Peyer's patch (tissue), 4 donors: ENCODE data around the gene ZNF433.

Experiments used
- POLR2A ChIP-seq, 2 donors: fragments of 450-650 bp; IDR thresholded peaks; one replicate each; pipeline ENCODE4 v1.5.1; 2017; ENCODE audit warnings: antibody characterized with exemption in 2 of 2, mild to moderate bottlenecking in 2 of 2, moderate library complexity in 2 of 2
- TF ChIP-seq, protein P1 (sequence below), 6 experiments: fragments of 450-650 bp in 4 of 6; fragments of 200-600 bp in 2 of 6; sonication (generic) in 1 of 6; IDR thresholded peaks; one replicate each; pipeline ENCODE4 v1.5.1; 2017 to 2019; ENCODE audit warnings: antibody characterized with exemption in 6 of 6, mild to moderate bottlenecking in 3 of 6, moderate library complexity in 1 of 6

DNA sequence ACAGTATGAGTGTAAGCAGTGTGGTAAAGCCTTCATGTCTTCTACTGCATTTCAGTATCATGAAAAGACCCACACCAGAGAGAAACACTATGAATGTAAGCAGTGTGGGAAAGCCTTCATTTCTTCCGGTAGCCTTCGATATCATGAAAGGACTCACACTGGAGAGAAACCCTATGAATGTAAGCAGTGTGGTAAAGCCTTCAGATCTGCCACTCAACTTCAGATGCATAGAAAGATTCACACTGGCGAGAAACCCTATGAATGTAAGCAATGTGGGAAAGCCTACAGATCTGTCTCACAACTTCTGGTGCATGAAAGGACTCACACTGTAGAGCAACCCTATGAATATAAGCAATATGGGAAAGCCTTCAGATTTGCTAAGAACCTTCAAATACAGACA is 41.9 kb upstream of the ZNF433 start:
- TF ChIP-seq, protein P1, sequence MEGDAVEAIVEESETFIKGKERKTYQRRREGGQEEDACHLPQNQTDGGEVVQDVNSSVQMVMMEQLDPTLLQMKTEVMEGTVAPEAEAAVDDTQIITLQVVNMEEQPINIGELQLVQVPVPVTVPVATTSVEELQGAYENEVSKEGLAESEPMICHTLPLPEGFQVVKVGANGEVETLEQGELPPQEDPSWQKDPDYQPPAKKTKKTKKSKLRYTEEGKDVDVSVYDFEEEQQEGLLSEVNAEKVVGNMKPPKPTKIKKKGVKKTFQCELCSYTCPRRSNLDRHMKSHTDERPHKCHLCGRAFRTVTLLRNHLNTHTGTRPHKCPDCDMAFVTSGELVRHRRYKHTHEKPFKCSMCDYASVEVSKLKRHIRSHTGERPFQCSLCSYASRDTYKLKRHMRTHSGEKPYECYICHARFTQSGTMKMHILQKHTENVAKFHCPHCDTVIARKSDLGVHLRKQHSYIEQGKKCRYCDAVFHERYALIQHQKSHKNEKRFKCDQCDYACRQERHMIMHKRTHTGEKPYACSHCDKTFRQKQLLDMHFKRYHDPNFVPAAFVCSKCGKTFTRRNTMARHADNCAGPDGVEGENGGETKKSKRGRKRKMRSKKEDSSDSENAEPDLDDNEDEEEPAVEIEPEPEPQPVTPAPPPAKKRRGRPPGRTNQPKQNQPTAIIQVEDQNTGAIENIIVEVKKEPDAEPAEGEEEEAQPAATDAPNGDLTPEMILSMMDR (IDR thresholded peaks at IDR 0.05), result no peak
- TF ChIP-seq POLR2A (IDR thresholded peaks at IDR 0.05), result no peak
